ENCODE data around the gene LDLRAD2.
"Not testable (repeated sequence)": the region's sequence is repeated elsewhere in the genome, so short reads cannot be mapped to it uniquely, and the experiment has no call there.

Gene LDLRAD2

DNA sequence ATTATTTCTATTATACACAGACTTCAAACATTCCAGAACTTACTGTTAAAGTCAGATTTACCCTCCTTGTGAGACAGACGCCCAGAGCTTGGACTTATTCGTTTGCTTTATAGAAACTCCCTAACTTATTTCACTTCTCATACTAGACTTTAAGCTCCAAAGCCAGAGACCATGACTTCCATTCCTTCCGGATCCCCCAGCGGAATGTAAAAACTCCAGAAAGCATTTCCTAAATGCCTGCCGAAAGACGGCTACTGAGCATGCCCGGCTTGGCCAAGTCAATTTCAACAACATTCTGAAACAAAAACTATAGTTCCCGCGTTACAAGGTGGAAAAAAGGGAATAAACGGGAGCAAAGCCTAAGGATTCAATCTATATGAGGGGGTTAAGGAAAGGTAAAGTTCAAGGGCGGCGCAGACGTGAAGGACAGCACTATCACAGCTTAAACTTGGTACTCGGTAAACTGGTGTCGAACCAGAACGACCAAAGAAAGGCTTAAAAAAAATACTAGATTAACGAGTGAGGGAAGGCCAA lies 30.2 kb upstream of the LDLRAD2 start:
- FAIRE-seq, result no peak
- DNase-seq (ENCODE audit: insufficient read length, low spot score), result no peak
- TF ChIP-seq, protein P1, sequence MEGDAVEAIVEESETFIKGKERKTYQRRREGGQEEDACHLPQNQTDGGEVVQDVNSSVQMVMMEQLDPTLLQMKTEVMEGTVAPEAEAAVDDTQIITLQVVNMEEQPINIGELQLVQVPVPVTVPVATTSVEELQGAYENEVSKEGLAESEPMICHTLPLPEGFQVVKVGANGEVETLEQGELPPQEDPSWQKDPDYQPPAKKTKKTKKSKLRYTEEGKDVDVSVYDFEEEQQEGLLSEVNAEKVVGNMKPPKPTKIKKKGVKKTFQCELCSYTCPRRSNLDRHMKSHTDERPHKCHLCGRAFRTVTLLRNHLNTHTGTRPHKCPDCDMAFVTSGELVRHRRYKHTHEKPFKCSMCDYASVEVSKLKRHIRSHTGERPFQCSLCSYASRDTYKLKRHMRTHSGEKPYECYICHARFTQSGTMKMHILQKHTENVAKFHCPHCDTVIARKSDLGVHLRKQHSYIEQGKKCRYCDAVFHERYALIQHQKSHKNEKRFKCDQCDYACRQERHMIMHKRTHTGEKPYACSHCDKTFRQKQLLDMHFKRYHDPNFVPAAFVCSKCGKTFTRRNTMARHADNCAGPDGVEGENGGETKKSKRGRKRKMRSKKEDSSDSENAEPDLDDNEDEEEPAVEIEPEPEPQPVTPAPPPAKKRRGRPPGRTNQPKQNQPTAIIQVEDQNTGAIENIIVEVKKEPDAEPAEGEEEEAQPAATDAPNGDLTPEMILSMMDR (IDR thresholded peaks at IDR 0.05; ENCODE audit: insufficient read depth, missing control alignments), result no peak

DNA sequence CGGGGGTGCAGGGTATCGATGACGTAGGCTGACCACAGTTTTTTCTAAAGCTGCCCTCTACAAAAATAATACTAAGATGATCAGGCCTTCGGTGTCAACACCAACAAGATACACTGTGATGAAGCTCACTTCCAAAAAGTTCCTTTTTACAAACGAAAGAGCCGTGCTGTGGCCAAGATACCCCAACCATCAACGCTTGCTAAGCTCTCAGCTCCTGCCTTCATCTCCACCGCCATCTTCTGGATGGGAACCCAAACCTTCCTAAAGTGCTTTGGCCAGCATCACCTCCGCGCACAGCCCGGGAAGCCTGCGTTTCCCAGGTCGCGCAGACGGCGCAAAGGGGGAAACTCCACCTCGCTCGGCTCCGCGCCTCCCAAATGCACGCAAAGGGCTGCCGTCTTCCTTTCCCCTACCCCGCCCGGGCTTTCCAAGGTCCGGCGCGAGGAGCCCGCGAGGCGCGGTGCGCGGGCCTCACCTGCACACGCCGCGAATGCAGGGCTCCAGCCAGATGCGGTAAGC lies 29.7 kb upstream of the LDLRAD2 start:
- TF ChIP-seq, protein P1 (IDR thresholded peaks at IDR 0.05; ENCODE audit: insufficient read depth, missing control alignments), result peak; percentile 32
- DNase-seq (ENCODE audit: insufficient read length, low spot score), result no peak
- no peak for FAIRE-seq

GRCh38 chr1:21782868-21783678 lies 29.0 kb upstream of the LDLRAD2 start, which contains the start of gene USP48:
TSS of gene USP48 (minus strand) at chr1:21783149. CDS start at chr1:21782957, 192 bp downstream.
- FAIRE-seq (no peak), DNase-seq (ENCODE audit: insufficient read length, low spot score) (no peak)
- TF ChIP-seq, protein P1 (IDR thresholded peaks at IDR 0.05; ENCODE audit: insufficient read depth, missing control alignments), result no peak

DNA sequence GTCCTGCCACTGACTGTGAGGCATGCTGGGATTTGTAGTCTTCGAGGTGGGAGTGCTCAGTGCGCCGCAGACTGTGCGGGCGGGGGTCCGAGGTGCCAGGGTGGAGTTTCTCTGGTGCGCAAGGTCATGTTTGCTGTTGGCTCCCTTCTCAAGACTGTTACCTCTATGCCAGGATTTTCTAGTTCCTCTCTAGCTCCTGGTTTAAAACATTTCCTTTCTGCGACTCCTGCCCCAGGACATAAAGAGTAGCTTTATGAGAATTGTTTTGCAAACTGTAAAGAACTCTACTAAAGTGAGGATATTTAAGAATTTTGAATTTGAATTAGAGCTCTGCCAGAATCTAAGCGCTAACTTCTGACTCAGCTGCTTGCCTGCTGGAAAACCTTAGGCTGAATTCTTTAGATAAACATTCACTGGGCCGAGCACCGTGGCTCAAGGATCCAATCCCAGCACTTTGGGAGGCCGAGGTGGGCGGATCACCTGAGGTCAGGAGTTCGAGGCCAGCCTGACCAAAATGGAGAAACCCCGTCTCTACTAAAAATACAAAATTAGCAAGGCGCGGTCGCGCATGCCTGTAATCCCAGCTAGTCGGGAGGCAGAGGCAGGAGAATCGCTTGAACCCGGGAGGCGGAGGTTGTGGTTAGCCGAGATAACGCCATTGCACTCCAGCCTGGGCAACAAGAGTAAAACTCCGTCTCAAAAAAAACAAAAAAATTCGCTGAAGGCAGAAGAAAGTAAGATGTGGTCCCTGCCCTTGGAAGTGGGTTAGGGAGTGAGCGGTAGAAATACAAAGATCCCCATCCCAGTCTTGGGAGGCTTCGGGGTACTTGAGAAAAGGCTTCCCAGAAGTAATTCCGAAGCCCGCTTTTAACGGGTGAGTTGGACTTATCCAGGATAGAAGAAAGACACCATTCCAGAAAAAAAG lies 28.1 kb upstream of the LDLRAD2 start:
- FAIRE-seq, result no peak
- peak; percentile 38 for DNase-seq (ENCODE audit: insufficient read length, low spot score)
- TF ChIP-seq, protein P1 (IDR thresholded peaks at IDR 0.05; ENCODE audit: insufficient read depth, missing control alignments), result no peak

DNA sequence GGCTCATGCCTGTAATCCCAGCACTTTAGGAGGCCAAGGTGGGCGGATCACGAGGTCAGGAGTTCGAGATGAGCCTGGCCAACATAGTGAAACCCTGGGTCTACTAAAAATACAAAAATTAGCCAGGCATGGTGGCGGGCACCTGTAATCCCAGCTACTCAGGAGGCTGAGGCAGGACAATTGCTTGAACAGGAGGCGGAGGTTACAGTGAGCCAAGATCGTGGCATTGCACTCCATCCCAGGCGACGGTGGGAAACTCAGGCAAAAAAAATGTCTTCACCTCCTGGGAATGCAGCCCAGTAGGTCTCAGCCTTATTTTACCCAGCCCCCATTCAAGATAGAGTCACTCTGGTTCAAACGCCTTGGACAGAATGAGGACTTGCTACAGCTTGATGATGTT lies 26.3 kb upstream of the LDLRAD2 start:
- not testable (repeated sequence) for DNase-seq (ENCODE audit: insufficient read length, low spot score); FAIRE-seq

DNA sequence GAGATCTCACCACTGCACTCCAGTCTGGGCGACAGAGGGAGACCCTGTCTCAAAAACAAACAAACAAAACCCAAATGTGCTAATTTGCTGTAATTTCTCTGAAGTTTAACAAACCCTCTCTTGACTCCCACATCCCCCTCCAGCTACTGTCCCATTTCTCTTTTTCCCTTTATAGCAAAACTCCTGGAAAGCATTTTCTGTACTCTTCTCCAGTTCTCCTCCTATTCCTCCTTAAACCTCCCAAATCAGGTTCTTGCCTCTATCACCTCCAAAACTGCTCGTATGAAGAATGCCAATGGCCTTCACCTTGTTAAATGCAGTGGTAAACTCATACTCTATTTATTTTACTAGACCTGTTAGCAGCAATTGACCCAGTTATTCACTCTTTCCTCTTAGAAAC lies 25.4 kb upstream of the LDLRAD2 start:
- FAIRE-seq, result no peak
- TF ChIP-seq, protein P1 (IDR thresholded peaks at IDR 0.05; ENCODE audit: insufficient read depth, missing control alignments), result no peak
- no peak for DNase-seq (ENCODE audit: insufficient read length, low spot score)

DNA sequence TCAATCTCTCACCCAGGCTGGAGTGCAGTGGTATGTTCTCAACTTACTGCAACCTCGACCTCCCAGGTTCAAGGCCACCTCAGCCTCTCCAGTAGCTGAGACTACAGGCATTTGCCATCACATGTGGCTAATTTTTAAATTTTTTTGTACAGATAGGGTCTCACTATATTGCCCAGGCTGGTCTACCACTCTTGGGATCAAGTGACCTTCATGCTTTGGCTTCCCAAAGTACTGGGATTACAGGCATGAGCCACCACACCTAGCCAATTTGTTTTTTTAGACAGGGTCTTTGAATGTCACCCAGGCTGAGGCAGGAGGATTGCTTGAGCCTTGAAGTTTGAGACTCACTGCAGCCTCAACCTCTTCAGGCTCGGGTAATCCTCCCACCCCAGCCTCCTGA lies 19.0 kb upstream of the LDLRAD2 start:
- no peak for DNase-seq (ENCODE audit: insufficient read length, low spot score)
- TF ChIP-seq, protein P1 (IDR thresholded peaks at IDR 0.05; ENCODE audit: insufficient read depth, missing control alignments), result no peak
- no peak for FAIRE-seq

Data from D721Med (cell line).